ENCODE measurements around the gene DYRK1A.
A peak's percentile ranks its signal among the peaks of the same experiment; 100 is the strongest.
"Not testable (repeated sequence)": the region's sequence is repeated elsewhere in the genome, so short reads cannot be mapped to it uniquely, and the experiment has no call there.

The DYRK1A gene

DNA sequence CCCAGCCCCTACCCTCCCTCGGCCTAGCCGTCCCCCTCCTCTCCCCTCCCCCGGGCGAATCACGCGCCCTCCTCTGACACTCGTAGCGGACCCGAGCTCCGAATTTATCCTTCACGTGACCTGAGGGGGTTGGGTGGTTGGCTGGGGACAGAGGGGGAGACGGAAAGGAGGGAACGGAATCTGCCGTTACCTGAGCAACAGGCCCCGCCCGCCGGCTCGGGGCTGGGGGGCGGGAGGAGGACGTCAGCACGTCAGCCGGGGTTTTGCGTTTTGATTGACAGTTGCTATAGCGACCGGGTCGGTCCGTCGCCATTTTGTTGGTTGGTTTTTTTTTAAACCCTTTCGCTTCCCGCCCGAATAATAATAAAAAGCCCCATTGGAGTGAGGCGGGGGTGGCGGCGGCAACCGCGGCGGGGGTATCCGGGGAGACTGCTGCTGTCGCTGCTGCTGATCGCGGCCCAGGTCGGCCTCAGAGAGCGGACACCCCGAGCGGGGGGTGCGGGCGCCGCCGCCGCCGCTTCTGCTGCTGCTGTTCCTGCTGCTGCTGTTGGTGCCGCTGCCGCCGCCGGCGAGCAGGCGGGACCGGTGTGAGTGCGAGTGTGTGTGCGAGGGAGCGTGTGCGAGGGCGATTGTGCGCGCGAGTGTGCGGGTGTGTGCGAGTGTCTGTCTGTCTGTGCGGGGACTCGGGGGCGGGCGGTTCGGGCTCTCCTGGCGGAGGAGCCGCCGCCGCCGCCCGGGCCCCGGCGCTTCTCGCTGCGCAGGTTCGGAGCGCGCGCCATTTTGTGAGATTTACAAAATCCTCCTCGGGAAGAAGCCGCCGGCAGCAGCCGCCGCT, at the start of gene DYRK1A:
TSS of gene DYRK1A (plus strand) at position 292 of the 835 bp plus-strand sequence. CDS start 53,602 bp downstream, outside the sequence.
- DNase-seq = peak; percentile 100

DNA sequence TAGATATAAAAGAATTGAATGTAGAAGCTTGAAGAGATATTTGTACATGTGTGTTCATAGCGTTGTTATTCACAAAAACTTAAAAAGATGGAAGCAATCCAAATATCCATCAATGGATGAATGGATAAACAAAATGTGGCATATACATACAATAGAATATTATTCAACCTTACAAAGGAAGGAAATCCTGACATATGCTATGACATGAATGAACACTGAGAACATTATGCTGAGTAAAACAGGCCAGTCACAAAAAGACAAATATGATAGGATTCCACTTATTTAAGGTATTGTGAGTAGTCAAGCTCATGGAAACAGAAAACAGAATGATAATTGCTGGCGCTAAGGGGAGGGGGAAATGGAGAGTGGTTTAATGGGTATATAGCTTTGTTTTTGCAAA, 47.0 kb upstream of the DYRK1A start:
- DNase-seq = no peak

DNA sequence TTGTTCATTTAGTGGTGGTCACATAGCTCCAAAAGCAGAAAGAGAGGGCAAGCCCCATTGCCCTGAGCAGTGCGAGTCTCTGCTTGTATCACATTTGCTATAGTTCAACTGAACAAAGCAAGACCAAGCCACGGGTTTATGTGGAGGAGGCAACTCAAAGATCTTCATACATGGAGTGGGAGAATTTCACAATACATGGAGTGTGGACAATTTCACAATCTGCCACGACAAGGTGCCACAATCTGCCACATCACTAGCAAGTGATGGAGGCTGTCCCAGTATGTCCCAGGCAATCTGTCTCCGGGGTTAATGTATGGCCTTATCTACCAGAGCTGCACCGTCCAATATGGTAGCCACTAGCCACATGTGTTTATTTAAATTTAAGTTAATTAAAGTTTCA, 44.5 kb upstream of the DYRK1A start:
- no peak for DNase-seq

DNA sequence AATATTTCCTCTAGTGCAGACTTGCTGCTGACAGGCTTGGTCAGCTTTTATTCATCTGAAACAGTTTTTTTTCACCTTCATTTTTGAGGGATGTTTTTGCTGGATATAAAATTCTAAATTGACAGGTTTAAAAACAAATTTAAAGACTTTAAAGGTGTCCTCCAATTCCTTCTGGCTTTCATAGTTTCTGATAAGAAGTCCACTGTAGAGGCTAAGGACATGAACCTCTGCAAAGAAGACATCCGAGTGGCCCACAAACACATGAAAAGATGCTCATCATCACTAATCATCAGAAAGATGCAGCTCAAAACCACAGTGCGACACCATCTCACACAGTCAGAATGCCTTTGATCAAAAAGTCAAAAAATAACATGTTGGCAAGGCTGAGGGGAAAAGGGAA, 42.0 kb upstream of the DYRK1A start:
- DNase-seq = no peak

DNA sequence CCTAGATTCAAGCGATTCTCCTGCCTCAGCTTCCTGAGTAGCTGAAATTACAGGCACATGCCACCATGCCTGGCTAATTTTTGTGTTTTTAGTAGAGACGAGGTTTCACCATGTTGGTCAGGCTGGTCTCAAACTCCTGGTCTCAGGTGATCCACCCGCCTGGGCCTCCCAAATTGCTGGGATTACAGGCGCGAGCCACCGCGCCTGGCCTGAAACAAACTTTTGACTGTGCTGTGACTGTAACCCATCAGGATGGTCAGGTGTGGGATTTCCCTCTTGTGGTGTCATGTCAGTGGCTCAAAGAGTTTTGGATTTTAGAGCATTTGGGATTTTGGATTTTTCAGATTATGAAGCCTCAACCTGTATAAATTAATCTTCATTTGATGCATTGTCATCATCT, 38.4 kb upstream of the DYRK1A start:
- DNase-seq = not testable (repeated sequence)

DNA sequence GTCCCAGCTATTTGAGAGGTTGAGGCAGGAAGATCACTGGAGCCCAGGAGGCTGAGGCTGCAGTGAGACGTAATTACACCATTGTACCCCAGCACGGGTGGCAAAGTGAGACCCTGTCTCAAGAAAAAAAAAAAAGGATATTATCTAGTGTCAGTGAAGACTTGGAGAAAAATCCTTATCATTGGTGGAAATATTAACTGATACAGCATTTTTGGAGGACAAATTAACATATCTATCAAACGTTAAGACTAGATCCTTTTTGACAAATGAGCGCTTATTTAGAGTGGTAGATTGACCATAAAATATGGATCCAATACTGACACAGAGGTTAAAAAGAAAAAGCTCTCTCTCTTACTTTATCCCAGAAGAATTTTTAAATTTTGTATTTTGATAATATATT, 35.2 kb upstream of the DYRK1A start:
- DNase-seq = no peak

DNA sequence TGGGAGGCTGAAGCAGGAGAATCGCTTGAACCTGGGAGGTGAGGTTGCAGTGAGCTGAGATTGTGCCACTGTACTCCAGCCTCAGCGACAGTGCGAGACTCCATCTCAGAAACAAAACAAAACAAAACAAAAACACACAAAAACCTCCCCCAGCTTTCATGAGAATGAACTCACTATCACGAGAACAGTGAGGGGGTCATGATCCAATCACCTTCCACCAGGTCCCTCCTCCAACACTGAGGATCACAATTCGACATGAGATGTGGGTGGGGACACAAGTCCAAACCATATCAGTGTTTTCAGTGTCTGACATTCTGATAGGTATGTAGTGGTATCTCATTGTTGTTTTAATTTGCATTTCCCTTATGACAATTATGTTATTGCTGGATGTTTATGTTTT, 31.5 kb upstream of the DYRK1A start:
- no peak for DNase-seq

DNA sequence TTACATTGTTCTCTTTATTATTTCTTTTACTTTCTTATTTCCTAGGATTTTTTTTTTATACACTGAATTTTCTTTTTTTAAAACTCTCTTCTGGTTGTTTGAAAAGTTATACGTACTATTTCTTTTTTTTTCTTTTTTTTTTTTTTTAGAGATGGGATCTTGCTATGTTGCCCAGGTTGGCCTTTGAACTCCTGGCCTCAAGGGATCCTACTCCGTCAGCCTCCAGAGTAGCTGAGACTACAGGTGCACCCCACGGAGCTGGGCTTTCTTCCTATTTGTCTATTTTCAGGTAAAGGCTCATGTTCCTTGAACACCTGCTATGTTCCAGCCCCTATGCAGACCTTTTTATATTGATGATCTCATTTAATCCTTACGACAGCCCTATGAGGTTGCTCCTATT, 29.4 kb upstream of the DYRK1A start:
- no peak for DNase-seq

DNA sequence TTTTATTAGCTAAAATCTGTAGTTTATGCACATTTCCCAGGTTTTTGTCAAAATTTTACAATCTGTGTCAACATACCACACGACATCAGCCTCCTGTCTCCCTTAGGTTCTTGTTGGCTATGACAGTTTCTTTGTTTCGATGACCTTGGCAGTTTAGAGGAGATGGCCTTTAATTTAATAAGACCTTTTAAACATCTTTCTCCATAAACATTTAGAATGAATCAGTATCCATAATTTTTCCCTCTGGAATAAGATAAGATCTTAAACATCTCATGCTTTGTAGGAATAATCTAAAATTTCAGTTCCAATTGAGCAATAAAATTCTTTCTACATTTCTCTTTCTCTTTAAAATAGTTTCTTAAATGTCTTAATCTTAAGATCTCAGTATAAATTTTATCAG, 28.7 kb upstream of the DYRK1A start:
- no peak for DNase-seq

DNA sequence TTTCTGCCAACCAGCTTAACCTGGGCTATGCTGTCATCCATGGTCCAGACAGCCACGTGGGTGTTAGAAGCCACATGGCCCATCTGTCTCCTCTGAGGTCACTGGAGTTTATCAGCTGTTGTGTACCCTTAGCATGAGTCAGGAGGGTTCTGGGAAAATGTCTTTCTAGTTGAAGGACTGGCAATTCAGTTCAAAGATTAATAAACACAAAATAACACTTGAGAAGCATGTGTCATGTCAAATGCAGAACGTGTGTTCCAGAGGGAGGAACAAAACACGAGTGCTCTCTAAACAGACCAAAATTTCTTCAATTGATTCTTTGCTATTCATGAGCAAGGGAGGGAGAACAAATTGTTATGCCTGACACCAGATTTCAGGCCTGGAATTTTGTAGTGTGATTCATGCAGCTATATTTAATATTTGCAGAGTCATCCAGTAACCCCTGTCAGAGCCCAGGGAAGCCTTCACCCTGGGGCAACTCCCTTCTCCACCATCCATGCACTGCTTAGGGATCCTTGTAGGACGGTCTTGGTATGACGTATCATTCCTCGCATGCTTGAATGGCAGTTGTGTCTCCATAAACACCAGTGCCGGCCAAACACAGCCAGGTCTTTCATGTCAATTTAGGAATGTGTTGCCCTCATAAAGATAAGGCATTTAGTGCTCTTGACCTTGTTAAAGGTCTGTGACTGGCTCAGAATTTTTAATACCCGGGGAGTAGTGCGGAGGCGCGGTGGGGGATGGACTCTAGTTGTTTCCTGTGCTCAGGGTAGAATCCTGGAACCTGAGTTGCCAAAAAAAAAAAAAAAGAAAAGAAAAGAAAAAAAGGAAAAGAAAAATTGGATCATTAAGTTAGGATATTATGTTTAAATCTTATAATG, 27.7 kb upstream of the DYRK1A start:
- DNase-seq = peak; percentile 95

DNA sequence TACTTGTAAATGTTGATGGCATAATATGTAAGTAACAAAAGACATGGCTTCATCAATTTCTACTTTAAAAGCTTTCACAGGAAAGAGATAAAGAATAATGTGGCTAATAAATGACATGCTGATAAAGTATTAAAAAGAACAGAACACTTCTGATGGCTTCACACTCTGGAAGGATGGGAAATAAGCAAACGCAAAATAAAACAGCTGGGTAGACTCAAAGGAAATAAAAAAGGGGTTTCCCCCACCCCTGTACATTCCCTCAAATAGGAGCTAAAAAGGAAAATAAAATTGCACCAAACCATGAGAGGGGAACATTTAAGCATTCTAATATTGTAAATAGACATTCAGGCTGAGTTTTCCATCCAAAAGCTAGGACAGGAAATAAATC, 27.0 kb upstream of the DYRK1A start:
- no peak for DNase-seq

DNA sequence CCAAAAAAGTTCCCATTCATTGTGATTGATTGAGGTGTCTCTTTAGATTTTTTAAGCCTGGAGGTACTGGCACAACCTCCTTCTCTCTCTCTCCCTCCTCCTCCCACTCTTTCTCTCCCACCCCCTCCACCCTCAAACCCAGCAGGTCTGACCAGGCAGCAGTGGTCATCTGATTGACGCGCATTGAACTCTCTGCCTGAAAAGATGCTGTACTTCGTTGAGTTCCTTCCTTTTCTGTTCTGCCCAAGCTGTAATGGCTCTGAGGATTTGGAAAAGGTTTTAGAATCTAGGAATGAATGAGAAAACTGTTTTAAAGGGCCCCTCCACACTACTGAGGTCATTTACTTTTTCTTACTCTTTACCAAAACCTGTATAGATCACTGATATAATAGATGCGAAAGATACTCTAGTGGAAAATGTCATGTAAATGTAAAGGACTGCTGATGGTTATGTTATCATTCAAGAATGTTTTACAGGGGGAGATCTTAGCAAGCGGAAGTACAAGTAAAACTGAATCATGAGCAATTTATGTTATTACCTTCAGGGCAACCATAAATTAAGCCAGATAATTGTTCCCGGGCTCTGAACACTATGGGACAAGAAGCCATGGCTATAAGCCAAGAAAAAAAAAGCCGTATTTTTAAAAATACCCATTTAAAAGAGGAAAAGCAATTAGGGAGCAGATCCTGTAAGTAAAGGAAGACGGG, 25.2 kb upstream of the DYRK1A start:
- DNase-seq = peak; percentile 79

DNA sequence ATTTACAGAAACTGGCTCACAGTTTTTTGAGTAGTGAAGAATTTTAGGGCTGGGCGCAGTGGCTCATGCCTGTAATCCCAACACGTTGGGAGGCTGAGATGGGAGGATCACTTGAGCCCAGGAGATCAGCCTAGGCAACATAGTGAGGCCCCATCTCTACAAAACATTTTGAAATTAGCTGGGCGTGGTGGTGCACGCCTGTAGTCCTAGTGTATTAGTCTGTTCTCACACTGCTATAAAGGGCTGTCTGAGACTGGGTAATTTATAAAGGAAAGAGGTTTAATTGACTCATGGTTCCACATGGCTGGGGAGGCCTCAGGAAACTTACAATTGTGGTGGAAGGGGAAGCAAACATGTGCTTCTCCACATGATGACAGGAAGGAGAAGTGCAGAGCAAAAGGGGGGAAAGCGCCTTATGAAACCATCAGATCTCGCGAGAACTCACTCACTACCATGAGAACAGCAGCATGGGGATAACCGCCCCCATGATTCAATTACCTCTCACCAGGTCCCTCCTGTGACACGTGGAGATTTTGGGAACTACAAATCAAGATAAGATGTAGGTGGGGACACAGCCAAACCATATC, 24.4 kb upstream of the DYRK1A start:
- DNase-seq = no peak

DNA sequence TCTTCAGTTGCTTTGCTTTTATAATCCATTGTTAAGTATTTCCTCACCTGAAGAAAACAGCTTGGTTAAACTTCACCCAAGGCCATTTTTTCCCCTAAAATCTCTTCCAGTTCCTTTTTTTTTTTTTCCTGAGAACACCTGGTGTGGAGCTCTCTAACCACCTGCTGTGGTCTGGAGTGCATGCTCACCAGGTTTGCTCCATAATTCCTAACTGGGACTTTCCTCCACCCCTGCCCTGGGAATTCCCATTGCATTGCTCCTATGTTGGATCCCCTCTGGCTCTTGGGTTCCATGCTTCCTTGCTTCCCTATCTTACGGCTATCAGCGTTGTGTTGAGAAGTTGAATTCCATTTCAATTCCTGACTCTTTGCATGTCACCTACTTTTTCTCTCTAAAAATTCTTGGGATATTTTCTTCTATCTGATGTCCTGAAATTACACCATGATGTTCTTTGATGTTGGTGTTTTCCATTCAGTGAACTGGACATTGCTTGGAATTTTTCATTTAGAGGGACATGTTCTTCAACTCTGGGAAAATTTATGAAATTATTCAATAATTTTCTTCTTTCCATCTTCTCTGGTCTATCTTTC, 19.6 kb upstream of the DYRK1A start:
- no peak for DNase-seq

DNA sequence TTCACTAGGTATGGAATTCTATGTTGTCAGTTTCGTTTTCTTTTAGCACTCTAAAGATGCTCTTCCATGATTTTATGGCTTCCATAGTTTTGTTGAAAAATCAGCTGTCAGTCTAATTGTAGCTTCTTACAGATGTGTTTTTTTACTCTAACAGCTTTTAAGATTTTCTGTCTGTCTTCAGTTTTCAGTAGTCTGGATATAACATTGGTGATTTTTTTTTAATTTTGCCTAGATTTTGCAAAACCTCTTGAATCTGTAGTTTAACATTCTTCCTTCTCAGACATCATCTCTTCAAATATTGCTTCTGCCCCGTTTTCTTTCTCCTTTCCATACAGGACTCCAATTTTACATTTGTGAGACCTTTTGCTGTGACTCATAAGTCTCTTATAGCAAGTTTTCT, 17.9 kb upstream of the DYRK1A start:
- no peak for DNase-seq

DNA sequence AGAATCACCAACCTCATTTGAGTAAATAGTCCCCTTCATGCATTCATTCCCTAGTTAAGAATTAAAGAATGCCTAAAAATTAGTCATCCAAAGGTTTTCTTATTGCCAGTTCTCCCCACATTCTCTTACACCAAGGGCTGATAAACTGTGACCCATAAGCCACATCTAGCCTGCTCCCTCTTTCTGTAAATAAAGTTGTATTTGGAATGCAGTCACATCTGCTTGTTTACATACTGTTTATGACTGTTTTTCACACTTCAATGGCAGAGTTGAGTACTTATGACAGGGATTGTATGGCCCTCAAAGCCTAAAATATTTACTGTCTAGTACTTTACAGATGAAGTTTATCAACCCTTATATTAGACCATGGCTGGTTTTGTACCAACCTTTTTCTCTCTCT, 16.1 kb upstream of the DYRK1A start:
- no peak for DNase-seq

DNA sequence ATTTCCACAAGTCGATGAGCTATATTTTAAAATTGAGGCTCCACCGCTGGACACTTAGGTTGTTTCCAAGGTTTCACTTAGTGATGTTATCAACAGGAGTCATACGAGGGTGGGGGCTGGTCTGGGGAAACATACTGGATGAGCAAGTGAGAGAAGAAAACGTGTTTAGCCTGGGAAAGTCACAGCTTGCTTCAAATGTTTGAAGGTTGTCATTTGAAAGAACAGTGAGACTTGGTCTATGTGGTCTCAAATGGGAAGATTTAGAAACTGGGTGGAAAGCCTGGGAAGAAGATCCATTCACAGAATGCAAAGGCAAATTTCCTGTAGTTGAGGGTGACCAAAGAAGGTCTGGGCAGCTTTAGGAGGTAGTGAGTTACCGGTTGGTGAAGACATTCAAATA, 9.9 kb upstream of the DYRK1A start:
- DNase-seq = no peak

DNA sequence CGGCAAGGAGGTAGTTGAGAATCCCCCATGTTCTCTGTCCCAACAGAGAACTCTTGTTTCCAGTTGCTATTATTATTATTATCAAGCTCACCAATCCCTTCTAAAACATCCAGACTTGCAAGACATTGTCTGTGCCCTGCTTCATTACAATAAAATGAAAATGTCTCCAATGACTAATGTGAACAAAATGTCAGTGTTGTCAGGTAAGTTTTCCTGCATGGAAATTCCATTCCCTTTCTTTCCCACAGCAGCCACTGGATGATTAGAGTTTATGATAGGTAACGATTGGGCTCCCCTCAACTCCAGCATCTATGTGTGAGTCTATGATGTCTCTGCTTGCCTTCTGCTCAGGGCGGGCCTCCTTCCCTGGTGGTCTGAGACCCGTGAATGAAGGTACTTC, 8.9 kb upstream of the DYRK1A start:
- no peak for DNase-seq

DNA sequence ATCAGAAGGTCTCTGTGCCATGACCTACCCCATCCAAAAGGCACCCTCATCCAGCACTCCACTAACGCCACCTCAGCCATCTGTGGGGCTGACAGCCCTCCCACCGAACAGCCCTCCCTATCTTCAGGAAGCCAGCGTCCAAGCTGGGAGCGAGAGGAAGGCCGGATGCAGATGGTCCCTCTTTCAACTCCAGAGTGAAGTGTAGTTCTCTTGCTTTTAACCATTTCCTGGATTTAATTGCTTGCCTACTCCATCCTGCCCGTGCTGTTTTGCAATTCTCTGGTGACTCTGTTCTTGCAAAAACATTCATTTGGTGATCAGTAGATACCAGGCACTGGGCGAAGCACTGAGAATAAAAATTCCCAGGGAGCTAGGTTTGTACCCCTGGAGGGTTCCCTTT, 8.2 kb upstream of the DYRK1A start:
- no peak for DNase-seq

DNA sequence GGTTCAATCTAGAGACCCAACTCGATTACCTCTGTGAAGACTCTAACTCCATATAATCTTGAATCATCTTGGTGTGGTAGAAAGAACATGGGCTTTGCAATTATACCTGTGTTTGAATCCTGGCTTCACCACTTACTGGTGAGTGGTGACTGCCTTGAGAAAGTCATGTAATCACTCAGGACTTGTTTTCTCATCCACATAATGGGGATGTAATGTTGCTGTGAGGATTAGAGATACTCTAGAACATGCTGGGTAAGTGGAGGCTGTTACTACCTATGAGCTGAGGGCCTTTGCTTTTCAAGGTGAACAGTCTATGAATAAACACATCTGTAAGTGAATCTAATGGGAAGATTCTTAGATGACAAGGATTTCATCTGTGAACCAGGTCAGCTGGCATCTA, 2.6 kb upstream of the DYRK1A start:
- DNase-seq = no peak

DNA sequence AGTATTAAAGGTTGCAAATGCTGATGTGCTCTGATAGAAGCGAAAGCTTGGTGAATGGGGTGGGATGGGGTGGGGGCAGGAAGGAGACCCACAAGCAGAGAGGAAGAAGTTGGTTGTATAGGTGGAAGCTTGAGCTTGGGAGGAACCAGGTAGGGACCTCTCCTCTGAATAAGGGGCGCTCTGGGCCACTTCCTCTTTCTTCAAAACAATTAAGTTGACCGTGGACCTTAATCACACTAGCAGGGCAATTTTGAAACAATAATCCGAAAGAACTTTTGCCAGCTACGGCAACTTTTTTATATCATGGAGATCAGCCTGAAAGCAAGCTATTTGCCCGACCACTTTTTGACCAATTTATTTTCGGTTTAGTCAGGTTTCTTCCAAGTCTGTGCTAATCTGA, 1.9 kb upstream of the DYRK1A start:
- no peak for DNase-seq
